ENCODE data around the gene SLC18A3. TPM values are rescaled to one million over a fixed set of nuclear protein-coding genes. Genes with fewer than 3 reads are reported as not detected.

The SLC18A3 gene
- total RNA-seq, 2 donors from 2014 or later = not detected

DNA sequence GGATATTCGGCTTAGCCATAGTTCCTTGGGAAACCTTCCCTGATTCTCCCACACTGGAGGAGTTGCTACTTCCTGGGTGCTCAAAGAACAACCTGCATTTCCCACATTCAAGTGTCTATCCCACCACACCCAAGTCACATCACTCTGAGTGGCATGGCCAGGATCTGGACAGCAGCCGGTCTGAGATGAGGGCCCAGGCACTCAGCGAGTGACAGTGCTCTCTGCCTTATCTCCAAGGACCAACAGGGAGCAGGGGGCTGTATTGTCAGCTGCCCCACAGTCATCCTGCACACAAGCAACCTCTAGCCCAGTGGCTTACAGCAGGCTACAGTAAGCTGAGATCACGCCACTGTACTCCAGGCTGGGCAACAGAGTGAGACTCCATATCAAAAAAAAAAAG is 16.1 kb upstream of the SLC18A3 start:
- H3K27ac Mint-ChIP-seq = no peak overlapping the region
- ATAC-seq = no peak
- H3K9me3 Mint-ChIP-seq = no peaks in the 10 kb centered on the region
- peak in 1 of 2 donors; percentile 30 for DNase-seq (ENCODE audit: low spot score in 2 of 2)
- H3K36me3 Mint-ChIP-seq = no peaks in the 10 kb centered on the region

DNA sequence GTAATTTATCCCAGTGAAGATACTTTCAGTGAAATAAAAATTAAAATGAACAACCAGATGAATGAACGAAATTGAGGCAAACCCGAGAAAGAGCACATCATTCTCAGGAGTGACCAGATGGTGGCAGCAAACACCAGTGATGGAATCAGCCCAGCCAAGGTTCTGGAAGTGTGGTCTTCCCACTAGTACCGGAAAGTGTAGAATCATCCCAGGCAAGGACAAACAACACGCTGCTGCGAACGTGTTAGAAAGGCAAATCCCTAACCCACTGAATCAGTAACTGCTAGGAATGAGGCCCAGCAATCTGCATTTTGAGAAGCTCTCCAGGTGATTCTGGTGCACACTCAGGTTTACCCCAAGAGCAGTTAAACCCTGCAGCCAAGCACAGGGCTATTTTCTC is 15.5 kb upstream of the SLC18A3 start:
- DNase-seq (ENCODE audit: low spot score in 2 of 2) (peak in 1 of 2 donors; percentile 49), ATAC-seq (peak in 1 of 2 donors; percentile 40)
- no peaks in the 10 kb centered on the region for H3K9me3 Mint-ChIP-seq
- no peaks in the 10 kb centered on the region for H3K36me3 Mint-ChIP-seq
- H3K27ac Mint-ChIP-seq = no peak overlapping the region

DNA sequence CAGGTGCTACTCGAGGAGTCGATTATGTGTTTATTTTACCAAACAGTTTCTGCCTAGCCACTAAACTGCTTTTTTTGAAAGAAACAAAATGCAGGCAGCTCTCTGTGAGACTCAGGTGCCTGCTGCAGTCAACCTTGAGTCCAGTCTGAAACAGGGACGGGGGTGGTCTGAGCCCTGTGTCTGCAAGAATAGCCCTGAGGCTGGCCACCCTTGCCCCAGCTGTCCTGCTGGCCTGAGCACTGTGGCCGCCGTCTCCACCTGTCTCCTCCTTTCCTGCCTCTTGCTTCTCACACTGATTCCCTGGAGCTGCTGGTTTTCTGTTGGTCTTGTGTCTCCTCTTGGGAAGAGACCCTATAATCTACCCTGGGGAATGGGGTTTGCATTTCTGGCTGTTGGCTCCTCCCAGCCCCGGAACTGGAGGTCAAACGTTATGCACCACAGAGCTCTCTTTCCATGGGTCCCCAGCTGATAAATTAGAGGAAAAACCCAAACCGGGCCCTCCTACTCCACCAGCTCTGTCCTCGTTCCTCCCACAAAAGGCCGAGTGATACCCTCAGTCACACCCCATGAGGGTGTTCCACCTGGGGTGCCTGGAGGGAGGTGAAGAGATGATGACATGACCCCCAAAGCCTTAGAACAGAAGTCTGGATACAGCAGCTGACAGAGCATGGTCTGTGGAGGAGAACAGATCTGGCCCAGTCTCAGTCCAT is 15.0 kb upstream of the SLC18A3 start:
- ATAC-seq = no peak
- H3K27ac Mint-ChIP-seq = no peak overlapping the region
- H3K36me3 Mint-ChIP-seq = no peaks in the 10 kb centered on the region
- peak in 1 of 2 donors; percentile 38 for DNase-seq (ENCODE audit: low spot score in 2 of 2)
- H3K9me3 Mint-ChIP-seq = no peaks in the 10 kb centered on the region

DNA sequence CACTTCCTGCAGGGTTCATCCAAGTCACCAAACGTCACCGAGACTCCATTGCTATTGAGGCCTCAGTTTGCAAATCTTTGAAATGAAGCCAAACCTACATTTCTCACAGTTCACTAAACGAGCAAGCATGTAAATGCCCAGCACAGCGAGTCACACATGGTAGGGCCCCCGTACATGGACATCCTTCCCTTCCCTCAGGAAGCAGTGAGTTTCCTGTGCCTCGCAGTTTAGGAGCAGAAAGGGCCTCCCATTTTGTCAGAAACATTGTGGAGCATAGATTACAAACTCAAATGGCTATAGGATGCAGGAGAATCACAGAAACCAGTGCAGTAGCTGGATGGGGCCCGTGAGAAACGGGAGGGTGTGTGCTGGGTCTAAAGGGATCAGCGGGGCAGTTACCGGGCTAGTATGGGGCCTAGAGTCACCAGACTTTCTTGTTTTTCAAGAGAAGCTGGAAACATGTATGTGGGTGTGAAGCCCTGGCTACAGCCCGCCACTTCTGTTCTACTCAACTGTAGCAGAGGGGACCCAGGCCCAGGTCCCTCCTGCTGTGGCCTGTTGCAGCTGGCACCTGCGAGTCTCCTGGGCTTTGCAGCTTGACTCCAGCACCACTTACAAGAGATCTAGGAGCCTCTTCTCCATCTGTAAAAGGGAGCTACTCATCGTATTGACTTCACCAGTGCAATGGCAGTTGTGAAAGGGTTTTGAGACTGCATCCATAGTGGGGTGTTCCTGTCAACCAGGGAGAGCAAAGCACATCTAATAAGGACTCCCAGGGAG is 14.2 kb upstream of the SLC18A3 start:
- no peak for ATAC-seq
- Mint-ChIP-seq H3K27ac (no peak overlapping the region), H3K36me3 (no peaks in the 10 kb centered on the region), H3K9me3 (no peaks in the 10 kb centered on the region)
- DNase-seq (ENCODE audit: low spot score in 2 of 2) = peak in 1 of 2 donors; percentile 13

DNA sequence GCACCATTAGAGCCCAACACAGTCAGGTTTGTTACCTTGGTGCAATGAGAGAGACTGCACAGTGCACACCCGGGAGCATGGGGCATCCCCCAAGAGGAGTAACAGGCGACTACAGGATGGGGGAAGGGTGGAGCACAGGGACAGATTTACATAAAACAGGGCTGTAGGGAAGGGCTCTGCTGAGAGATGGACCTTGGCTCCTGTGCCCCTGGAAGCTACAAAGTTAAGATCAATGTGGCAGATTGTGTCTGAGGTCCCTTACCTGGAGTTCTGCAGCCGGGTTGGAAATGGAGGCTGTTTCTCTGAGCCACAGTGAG is 13.7 kb upstream of the SLC18A3 start:
- H3K36me3 Mint-ChIP-seq = no peaks in the 10 kb centered on the region
- H3K27ac Mint-ChIP-seq = no peak overlapping the region
- peak in 1 of 2 donors; percentile 20 for DNase-seq (ENCODE audit: low spot score in 2 of 2)
- H3K9me3 Mint-ChIP-seq = no peaks in the 10 kb centered on the region
- ATAC-seq = no peak

DNA sequence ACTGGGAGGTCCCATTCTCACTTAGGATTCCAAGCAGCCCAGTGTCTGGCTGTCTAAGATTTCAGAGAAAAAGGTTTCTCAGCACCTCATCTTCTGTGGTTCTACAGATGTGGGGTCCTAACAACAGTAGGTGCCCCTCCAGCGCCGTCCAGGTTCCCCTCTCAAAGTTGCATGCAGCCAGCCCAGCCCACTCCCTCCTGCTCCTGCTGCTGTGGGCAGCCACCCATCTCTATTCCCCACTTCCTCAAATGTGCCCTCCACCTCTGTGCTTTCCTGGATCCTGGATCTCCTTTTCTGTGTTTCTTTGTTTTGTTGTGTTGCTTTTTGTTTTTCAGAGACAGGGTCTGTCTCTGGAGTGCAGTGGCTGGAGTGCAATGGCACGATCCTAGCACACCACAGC is 13.3 kb upstream of the SLC18A3 start:
- no peak for ATAC-seq
- H3K9me3 Mint-ChIP-seq = no peaks in the 10 kb centered on the region

DNA sequence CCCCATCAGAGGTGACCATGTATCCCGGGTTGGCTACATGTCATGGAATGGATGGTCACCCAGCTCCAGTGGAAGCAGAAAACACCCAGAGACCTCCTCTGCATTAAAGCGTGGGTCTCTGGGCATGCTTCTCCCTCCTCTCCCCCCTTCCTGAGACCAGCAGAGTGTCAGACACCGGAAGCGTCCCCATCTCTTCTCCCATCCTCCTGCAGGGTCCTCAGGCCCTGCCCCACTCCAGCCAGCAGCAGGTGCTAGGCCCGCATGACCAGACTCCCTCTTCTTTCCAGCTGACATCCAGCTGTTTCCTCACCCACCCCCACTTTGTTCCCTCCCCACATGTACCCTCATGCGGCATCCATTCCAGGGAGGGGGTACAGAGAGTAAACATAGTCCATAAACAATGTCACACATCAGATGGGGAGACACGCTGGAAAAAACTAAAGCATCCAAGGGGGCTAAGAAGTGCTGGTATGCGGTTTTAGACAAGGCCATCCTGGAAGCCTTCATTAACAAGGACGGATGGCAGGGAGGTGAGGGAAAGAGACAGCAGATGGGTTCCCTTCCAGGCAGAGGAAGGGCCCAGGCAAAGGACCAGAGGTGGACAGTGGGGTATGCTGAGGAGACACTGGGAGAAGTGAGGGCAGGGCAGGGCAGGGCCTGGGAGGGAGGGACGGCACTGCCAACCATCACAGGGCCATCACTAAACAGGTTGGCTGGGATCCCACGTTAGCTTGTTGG is 12.5 kb upstream of the SLC18A3 start:
- Mint-ChIP-seq H3K36me3 (no peaks in the 10 kb centered on the region), H3K27ac (no peak overlapping the region), H3K9me3 (no peaks in the 10 kb centered on the region)
- no peak for ATAC-seq
- peak in 1 of 2 donors; percentile 25 for DNase-seq (ENCODE audit: low spot score in 2 of 2)

More for the DNA sequence above, 13.3 kb upstream of the SLC18A3 start:
- no peak for DNase-seq (ENCODE audit: low spot score in 2 of 2)
- no peak overlapping the region for H3K27ac Mint-ChIP-seq
- no peaks in the 10 kb centered on the region for H3K36me3 Mint-ChIP-seq

DNA sequence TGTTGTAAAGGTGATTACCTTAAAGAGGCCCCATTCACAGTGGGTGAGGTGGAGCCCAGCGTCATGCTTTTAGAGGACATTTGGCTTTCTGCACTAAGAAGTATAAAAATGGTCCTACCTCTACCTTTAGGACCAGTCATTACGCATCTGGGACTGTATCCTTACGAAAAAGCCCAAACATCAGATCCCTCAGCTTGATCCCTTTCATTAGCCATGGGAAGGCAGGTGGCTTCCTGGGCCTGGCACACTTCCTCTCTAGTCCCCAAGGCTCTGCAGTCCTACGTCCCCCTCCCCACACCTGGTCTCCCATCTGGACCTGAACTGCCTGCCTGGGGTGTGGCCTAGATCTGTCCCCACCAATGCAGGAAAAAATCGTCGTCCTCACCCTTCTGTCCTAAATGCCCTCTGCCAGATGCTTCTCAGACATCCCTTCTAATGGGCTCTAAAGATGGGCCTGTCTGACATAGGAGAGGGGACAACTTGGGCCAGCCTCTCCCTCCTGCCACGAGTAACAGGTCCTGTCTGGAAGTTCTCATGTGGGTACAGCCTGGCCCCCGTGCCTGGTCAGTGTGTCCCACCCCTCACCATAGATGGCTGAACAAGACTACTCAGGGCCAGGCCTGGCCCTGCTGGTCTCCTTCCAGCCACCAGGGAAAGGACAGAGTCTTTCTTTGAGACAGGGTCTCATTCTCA is 11.8 kb upstream of the SLC18A3 start:
- H3K9me3 Mint-ChIP-seq = no peaks in the 10 kb centered on the region

DNA sequence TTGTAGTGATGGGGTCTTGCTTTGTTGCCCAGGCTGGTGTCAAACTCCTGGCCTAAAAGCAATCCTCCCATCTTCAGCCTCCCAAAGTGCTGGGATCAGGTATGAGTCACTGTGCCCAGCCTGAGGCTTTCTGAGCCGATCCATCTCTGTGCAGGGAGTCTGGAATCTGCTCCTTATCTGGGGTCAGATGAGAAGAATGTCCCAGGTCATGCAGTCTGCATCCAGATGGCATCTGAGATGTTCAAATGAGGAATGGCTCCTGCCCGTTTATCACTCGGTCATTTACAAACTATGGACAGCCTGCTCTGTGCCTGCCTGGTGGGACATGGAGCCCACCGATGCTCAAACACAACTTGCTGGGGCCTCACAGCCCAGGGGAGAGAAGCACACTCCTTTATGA is 11.1 kb upstream of the SLC18A3 start:
- H3K9me3 Mint-ChIP-seq = no peaks in the 10 kb centered on the region
- DNase-seq (ENCODE audit: low spot score in 2 of 2) (no peak), ATAC-seq (no peak)
- no peaks in the 10 kb centered on the region for H3K36me3 Mint-ChIP-seq
- H3K27ac Mint-ChIP-seq = no peak overlapping the region

More for the DNA sequence above, 11.8 kb upstream of the SLC18A3 start:
- DNase-seq (ENCODE audit: low spot score in 2 of 2) = peak in 1 of 2 donors; percentile 31
- Mint-ChIP-seq H3K36me3 (no peaks in the 10 kb centered on the region), H3K27ac (no peak overlapping the region)
- no peak for ATAC-seq

DNA sequence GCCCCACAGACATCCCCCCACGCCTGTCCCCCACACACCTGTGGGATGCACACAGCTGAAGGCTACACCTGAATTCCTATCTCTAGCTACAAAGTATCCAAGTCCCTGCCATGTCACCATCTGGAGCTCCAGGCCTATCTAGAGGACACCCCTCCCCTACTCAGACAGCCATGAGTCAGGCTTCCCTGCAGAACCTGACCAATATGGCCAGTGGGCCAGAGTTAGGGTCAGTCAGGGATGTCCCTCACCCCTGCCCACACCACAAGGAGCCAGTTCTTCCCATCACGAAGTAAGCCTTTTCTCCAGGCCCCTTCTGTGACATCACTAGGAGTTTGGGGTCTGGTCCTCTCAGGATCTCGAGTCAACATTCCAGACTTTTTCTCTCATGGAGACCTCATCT is 10.6 kb upstream of the SLC18A3 start:
- DNase-seq (ENCODE audit: low spot score in 2 of 2) = no peak
- no peak overlapping the region for H3K27ac Mint-ChIP-seq
- no peaks in the 10 kb centered on the region for H3K9me3 Mint-ChIP-seq
- H3K36me3 Mint-ChIP-seq = no peaks in the 10 kb centered on the region
- ATAC-seq = no peak

DNA sequence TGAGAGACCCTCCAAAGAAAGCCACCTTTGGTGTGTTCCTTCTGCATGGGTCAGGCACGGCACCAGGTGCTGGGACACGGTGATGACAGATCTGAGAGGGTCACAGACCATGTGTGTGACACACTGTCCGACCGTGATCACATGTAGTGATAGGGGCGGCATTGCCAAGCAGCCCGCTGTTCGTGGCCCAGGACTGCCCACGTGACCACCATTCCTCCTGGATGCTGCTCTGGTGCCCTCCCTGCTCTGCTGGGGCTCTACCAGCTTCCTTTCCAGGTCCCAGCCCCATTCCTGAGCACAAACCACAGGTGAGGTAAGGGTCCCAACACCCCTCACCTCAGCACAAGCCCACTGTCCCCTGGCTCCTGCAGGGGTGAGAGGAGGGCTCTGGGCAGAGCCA is 10.1 kb upstream of the SLC18A3 start:
- peak in 1 of 2 donors; percentile 18 for DNase-seq (ENCODE audit: low spot score in 2 of 2)
- no peak for ATAC-seq
- Mint-ChIP-seq H3K27ac (no peak overlapping the region), H3K36me3 (peaks cover 0 to 3% of the 10 kb centered on the region in 2 donors), H3K9me3 (peaks cover 0 to 3% of the 10 kb centered on the region in 2 donors)

DNA sequence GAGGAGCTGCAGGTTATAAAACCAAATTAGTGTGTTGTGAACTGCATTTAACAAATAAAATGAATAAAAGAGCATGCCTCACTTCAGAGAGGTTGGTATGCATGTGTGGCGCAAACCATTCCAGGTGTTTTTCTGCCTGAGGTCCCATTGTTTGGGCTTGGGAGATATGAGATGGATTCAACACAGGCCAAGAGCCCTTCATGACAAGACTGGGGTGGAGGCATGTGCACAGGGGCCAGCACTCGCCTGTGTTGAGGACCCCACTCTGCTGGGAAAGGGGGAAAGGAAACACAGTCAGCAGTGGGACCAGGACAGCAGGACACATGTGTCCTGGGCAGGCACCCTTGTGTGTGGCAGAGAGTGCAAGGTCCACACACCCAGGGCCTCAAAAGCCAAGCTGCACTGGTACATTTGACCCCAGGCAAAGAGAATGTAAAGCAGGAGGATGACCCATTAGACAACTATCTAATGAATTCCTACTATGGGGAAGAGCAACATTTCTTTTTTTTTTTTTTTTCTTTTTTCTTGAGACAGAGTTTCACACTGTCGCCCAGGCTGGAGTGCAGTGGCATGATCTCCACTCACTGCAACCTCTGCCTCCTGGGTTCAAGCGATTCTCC is 9.2 kb upstream of the SLC18A3 start:
- ATAC-seq (no peak), DNase-seq (ENCODE audit: low spot score in 2 of 2) (no peak)
- peaks cover 0 to 4% of the 10 kb centered on the region in 2 donors for H3K36me3 Mint-ChIP-seq
- peaks cover 0 to 8% of the 10 kb centered on the region in 2 donors for H3K9me3 Mint-ChIP-seq
- no peak overlapping the region for H3K27ac Mint-ChIP-seq

DNA sequence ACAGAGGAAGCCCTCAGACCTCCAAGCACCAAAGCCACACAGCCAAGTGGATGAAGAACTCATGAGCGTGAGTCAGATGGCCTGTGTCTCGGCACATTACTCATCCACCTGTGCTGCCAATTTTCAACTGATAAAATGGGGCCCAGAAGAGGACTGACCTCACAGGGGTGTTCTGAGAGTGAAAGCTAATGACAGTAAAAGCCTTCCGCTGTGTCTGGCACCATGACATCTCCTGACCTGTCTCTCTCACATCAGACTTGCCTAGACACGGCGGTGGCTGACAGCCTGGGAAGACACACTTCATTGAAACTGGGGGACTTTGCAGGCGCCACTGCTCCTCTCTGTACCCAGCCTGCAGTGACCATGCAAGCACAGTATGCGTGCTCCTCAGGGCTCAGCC is 8.3 kb upstream of the SLC18A3 start:
- DNase-seq (ENCODE audit: low spot score in 2 of 2) (no peak), ATAC-seq (peak in 1 of 2 donors; percentile 39)
- peaks cover 0 to 8% of the 10 kb centered on the region in 2 donors for H3K9me3 Mint-ChIP-seq

DNA sequence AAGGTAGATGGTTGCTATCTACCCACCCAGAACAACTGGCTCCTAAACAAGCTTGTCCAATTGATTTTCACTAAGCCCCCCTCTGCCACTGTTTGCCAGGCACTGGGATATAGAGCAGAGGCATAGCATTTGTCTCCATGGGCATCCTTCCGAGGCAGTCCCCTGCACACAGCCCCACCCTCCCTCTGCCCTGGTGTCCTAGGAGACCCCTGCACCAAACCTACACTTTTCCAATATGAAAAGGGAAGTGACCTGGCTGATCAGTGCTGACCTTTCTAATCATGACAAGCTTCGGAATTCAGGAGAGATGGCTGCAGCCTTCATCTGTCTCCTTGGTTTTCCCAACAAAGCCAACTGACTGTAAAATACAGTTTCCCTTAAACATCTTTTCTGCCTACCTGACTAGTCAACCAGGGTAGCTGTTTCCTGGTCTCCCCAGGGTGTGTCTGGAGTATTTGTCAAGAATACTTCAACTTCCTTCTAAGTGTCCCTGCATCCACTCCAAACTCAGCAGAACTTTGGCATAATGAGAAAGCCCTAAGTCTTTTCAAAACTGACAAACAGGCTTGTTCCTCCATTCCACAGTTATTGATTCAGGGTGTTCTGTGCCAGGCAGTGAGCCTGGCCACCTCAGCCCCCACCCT is 7.6 kb upstream of the SLC18A3 start:
- no peak overlapping the region for H3K27ac Mint-ChIP-seq
- DNase-seq (ENCODE audit: low spot score in 2 of 2) (no peak), ATAC-seq (no peak)
- peaks cover 0 to 8% of the 10 kb centered on the region in 2 donors for H3K9me3 Mint-ChIP-seq
- H3K36me3 Mint-ChIP-seq = peaks cover 0 to 9% of the 10 kb centered on the region in 2 donors

More for the DNA sequence above, 8.3 kb upstream of the SLC18A3 start:
- H3K27ac Mint-ChIP-seq = no peak overlapping the region
- peaks cover 0 to 4% of the 10 kb centered on the region in 2 donors for H3K36me3 Mint-ChIP-seq

DNA sequence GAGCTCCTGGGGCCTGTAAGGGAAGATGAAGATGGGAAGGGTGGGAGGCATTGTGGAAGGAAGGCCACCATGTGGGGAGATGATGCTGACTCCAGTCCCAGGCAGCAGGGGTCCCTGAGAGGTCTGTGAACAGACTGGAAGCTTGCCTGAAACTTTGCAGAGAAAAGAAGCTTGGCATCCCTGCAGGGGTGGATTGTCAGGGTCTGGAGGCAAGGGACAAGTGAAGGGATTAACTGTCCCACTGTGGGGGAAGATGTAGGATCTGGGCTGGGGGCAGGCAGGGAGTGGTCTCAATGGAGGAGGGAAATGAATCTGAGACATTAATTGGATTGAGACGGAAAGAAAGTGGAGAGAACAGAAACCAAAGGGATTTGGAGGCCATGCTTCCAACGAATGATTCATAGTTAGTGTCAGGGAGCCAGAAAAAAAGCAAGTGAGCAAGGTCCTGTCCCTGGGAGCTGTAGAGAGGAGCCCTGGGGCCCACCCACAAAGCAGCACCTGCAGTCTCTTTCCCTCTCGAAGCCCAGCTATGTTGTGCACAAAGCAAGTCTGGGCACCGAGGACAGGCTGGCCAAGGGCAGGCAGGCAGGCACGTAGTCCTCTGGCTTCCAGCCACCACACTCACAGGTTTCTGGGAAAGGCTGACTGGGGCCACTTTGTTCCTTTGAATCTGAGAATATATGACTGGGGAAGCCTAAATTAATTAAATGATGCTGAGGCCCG is 4.7 kb upstream of the SLC18A3 start:
- H3K36me3 Mint-ChIP-seq = peaks cover 0 to 14% of the 10 kb centered on the region in 2 donors
- H3K27ac Mint-ChIP-seq = no peak overlapping the region
- peaks cover 0 to 11% of the 10 kb centered on the region in 2 donors for H3K9me3 Mint-ChIP-seq
- DNase-seq (ENCODE audit: low spot score in 2 of 2) (peak in 1 of 2 donors; percentile 14), ATAC-seq (no peak)

Data from activated naive CD4-positive, alpha-beta T cell treated with anti-CD3 and anti-CD28 coated beads, Interleukin-2, amount 50 U/mL, for 72 hours (primary cell).